PC-3 (cell line): ENCODE measurements around the gene OR8A1. TPM values are rescaled to one million over a fixed set of nuclear protein-coding genes. Genes with fewer than 3 reads are reported as not detected.

Source experiments
- ATAC-seq: fragments of 200-7000 bp; cut with Tn5 transposase; 2 replicates; pipeline ENCODE4 v1.9.1; 2020; ENCODE audit warnings: mild to moderate bottlenecking, moderate library complexity
- BruUV-seq: library from RNA; stranded (reverse); fragments of 400-500 nt; replicated peaks from 2 replicates; lab custom pipeline; 2021; lab: Mats Ljungman, UMichigan
- CTCF ChIA-PET: fragments of 300-600 bp; sonication (Branson Sonifier 250); formaldehyde crosslinking; loops from one replicate; lab custom pipeline; 2022; ENCODE audit warnings: antibody characterized with exemption; lab: Charles Lee
- POLR2A ChIA-PET: fragments of 300-600 bp; sonication (Branson Sonifier 250); formaldehyde crosslinking; loops from one replicate; lab custom pipeline; 2022; ENCODE audit warnings: antibody characterized with exemption; ENCODE audit not compliant: unreplicated experiment; lab: Charles Lee
- DNase-seq: peaks from one replicate; pipeline ENCODE4 v3.0.0-alpha.2; 2015
- H2AFZ ChIP-seq: fragments of 300-600 bp; sonication (generic); 2 replicates; pipeline ENCODE4 v1.6.0; 2016; ENCODE audit warnings: antibody characterized with exemption, low read length
- H3F3A ChIP-seq: fragments of 300-600 bp; sonication (generic); one replicate; pipeline ENCODE4 v1.6.0; 2017; ENCODE audit warnings: antibody characterized with exemption, low read length, control low read depth, mild to moderate bottlenecking; ENCODE audit not compliant: unreplicated experiment
- H3K27ac ChIP-seq: fragments of 300-600 bp; sonication (generic); 2 replicates; pipeline ENCODE4 v1.5.1; 2016; ENCODE audit warnings: mild to moderate bottlenecking, low read length
- H3K27me3 ChIP-seq: fragments of 300-600 bp; sonication (generic); 2 replicates; pipeline ENCODE4 v1.6.1; 2016; ENCODE audit warnings: low read length, mixed read lengths
- H3K36me3 ChIP-seq: fragments of 300-600 bp; sonication (generic); 2 replicates; pipeline ENCODE4 v1.6.1; 2016; ENCODE audit warnings: low read depth, mixed run types, low read length, mixed read lengths
- H3K4me1 ChIP-seq: fragments of 300-600 bp; sonication (generic); 2 replicates; pipeline ENCODE4 v1.5.1; 2016; ENCODE audit warnings: low read length; ENCODE audit not compliant: insufficient read depth
- H3K4me2 ChIP-seq: fragments of 300-600 bp; sonication (generic); 2 replicates; pipeline ENCODE4 v1.6.0; 2016; ENCODE audit warnings: low read length
- H3K4me3 ChIP-seq: fragments of 300-600 bp; sonication (generic); 2 replicates; pipeline ENCODE4 v1.5.1; 2016; ENCODE audit warnings: mild to moderate bottlenecking, low read length, mixed read lengths
- H3K79me2 ChIP-seq: fragments of 300-600 bp; sonication (generic); 2 replicates; pipeline ENCODE4 v1.6.1; 2017; ENCODE audit warnings: low read length, mixed read lengths
- H3K9ac ChIP-seq: fragments of 300-600 bp; sonication (generic); 2 replicates; pipeline ENCODE4 v1.6.0; 2016; ENCODE audit warnings: mild to moderate bottlenecking, low read length
- H3K9me2 ChIP-seq: fragments of 300-600 bp; sonication (generic); replicated peaks from 2 replicates; pipeline ENCODE4 v1.6.1; 2016; ENCODE audit warnings: mixed run types, low read length, mixed read lengths
- H3K9me3 ChIP-seq: fragments of 300-600 bp; sonication (generic); 2 replicates; pipeline ENCODE4 v1.6.1; 2016; ENCODE audit warnings: low read length, mixed read lengths
- H4K20me1 ChIP-seq: fragments of 300-600 bp; sonication (generic); 2 replicates; pipeline ENCODE4 v1.6.1; 2016; ENCODE audit warnings: low read length, mixed read lengths
- CTCF ChIP-seq: fragments of 300-600 bp; sonication (generic); conservative IDR thresholded peaks from 2 replicates; pipeline ENCODE4 v1.5.1; 2017; ENCODE audit warnings: antibody characterized with exemption, low read depth, mild to moderate bottlenecking, low read length
- EZH2 ChIP-seq: fragments of 300-600 bp; sonication (generic); IDR thresholded peaks from one replicate; pipeline ENCODE4 v1.6.1; 2017; ENCODE audit warnings: antibody characterized with exemption, mild to moderate bottlenecking, low read length; ENCODE audit not compliant: unreplicated experiment
- EZH2phosphoT487 ChIP-seq: fragments of 300-600 bp; sonication (generic); IDR thresholded peaks from 2 replicates; pipeline ENCODE4 v1.6.1; 2018; ENCODE audit warnings: mild to moderate bottlenecking, antibody characterized with exemption, low read length, borderline replicate concordance
- intact Hi-C: fragments of 100-400 bp; cut with micrococcal nuclease; formaldehyde crosslinking; loops from 2 replicates; pipeline ENCODE4 v1.9.0; 2023
- total RNA-seq: library from RNA; depleted of rRNA; stranded (reverse); fragments of >200 nt; gene quantifications from 2 replicates; pipeline ENCODE4 v1.2.3, GENCODE V29; 2014

OR8A1 gene
- total RNA-seq, 1 experiment from 2014 or later = 0.04 TPM

GRCh38 chr11:124556828-124557227 is 13.0 kb upstream of the OR8A1 start:
- intact Hi-C loops = no loop called here
- DNase-seq (no peak), ATAC-seq (no peak)
- peaks cover 54% of the 10 kb centered on the region for H3K27me3 ChIP-seq
- H3K9me3 ChIP-seq = no peaks in the 10 kb centered on the region
- H3K4me2 ChIP-seq = no peak overlapping the region
- H4K20me1 ChIP-seq = no peaks in the 10 kb centered on the region
- no peaks in the 10 kb centered on the region for H3F3A ChIP-seq
- no peaks in the 10 kb centered on the region for H3K36me3 ChIP-seq
- CTCF ChIA-PET = no interaction called here
- no peak overlapping the region for H3K9ac ChIP-seq
- no peaks in the 10 kb centered on the region for H3K4me1 ChIP-seq
- H3K79me2 ChIP-seq = no peaks in the 10 kb centered on the region
- H3K27ac ChIP-seq = no peak overlapping the region
- H2AFZ ChIP-seq = no peak overlapping the region
- no peak for TF ChIP-seq EZH2
- no peak for TF ChIP-seq CTCF
- TF ChIP-seq EZH2phosphoT487 = no peak
- POLR2A ChIA-PET = no interaction called here
- no peak overlapping the region for H3K4me3 ChIP-seq
- BruUV-seq = no TSS peak
- no peaks in the 10 kb centered on the region for H3K9me2 ChIP-seq

- no TSS peak for BruUV-seq
- H3K36me3 ChIP-seq = no peaks in the 10 kb centered on the region
- no peak for DNase-seq
- ChIA-PET CTCF (interaction anchor here (0.6 kb wide), 1 partner anchor 269 kb away, joined by 5 read pairs; no protein-coding TSS in a partner anchor), POLR2A (no interaction called here)
- no peaks in the 10 kb centered on the region for H3K4me1 ChIP-seq
- no peak overlapping the region for H3K9ac ChIP-seq
- no peaks in the 10 kb centered on the region for H4K20me1 ChIP-seq
- ATAC-seq = no peak
- no peak overlapping the region for H3K27ac ChIP-seq
- TF ChIP-seq CTCF (no peak), EZH2 (no peak), EZH2phosphoT487 (no peak)
- no peaks in the 10 kb centered on the region for H3K9me3 ChIP-seq
- H2AFZ ChIP-seq = no peak overlapping the region
- H3K4me3 ChIP-seq = no peak overlapping the region
- intact Hi-C loops = no loop called here
- H3K9me2 ChIP-seq = no peaks in the 10 kb centered on the region
- peaks cover 90% of the 10 kb centered on the region for H3K27me3 ChIP-seq
- no peaks in the 10 kb centered on the region for H3K79me2 ChIP-seq
- H3K4me2 ChIP-seq = no peak overlapping the region
- no peaks in the 10 kb centered on the region for H3F3A ChIP-seq
Measured at GRCh38 chr11:124570160-124570559, 363 bp downstream of the OR8A1 start.

GRCh38 chr11:124577716-124578427 is 8.1 kb downstream of the OR8A1 start:
- CTCF ChIA-PET = no interaction called here

More at GRCh38 chr11:124577716-124578427, 8.1 kb downstream of the OR8A1 start:
- no peaks in the 10 kb centered on the region for H3K36me3 ChIP-seq
- no peaks in the 10 kb centered on the region for H3K9me2 ChIP-seq
- H3K27ac ChIP-seq = no peak overlapping the region
- H3K9me3 ChIP-seq = no peaks in the 10 kb centered on the region
- no peak for DNase-seq
- H4K20me1 ChIP-seq = no peaks in the 10 kb centered on the region
- no peaks in the 10 kb centered on the region for H3K4me1 ChIP-seq
- ATAC-seq = no peak
- TF ChIP-seq CTCF (no peak), EZH2 (no peak), EZH2phosphoT487 (no peak)
- BruUV-seq = no TSS peak
- peaks cover 78% of the 10 kb centered on the region for H3K27me3 ChIP-seq
- no peaks in the 10 kb centered on the region for H3K79me2 ChIP-seq
- no peak overlapping the region for H3K4me3 ChIP-seq
- H3K4me2 ChIP-seq = no peak overlapping the region
- no peak overlapping the region for H2AFZ ChIP-seq
- H3K9ac ChIP-seq = no peak overlapping the region
- H3F3A ChIP-seq = no peaks in the 10 kb centered on the region
- intact Hi-C loops = no loop called here
- POLR2A ChIA-PET = no interaction called here
